SK-N-MC (cell line): ENCODE data around the gene NUBPL.
"Not testable (repeated sequence)": the region's sequence is repeated elsewhere in the genome, so short reads cannot be mapped to it uniquely, and the experiment has no call there.

Experiments
- DNase-seq: peaks from one replicate; pipeline ENCODE4 v3.0.0-alpha.2; 2011; ENCODE audit warnings: low read depth, low spot score
- H3K27ac ChIP-seq: fragments of 200-600 bp; sonication (generic); 2 replicates; pipeline ENCODE4 v1.5.1; 2016; ENCODE audit warnings: mixed run types
- H3K36me3 ChIP-seq: fragments of 200-600 bp; sonication (generic); 2 replicates; pipeline ENCODE4 v1.6.1; 2017; ENCODE audit warnings: antibody characterized with exemption, low read length, mixed read lengths; ENCODE audit not compliant: insufficient read depth
- H3K4me3 ChIP-seq: fragments of 200-600 bp; sonication (generic); 2 replicates; pipeline ENCODE4 v1.5.1; 2016
- H3K9ac ChIP-seq: fragments of 200-600 bp; sonication (generic); 2 replicates; pipeline ENCODE4 v1.8.0; 2017; ENCODE audit warnings: mixed run types, mixed read lengths; ENCODE audit not compliant: insufficient read length
- H3K9me3 ChIP-seq: fragments of 200-600 bp; sonication (generic); 2 replicates; pipeline ENCODE4 v1.6.1; 2017; ENCODE audit warnings: low read depth, mild to moderate bottlenecking, antibody characterized with exemption, low read length, moderate library complexity, mixed read lengths
- EZH2 ChIP-seq: fragments of 200-600 bp; sonication (generic); IDR thresholded peaks from one replicate; pipeline ENCODE4 v1.6.1; 2017; ENCODE audit warnings: antibody characterized with exemption
- FOXP2 ChIP-seq: optimal IDR thresholded peaks from 2 replicates; pipeline ENCODE3; 2011; ENCODE audit warnings: mild to moderate bottlenecking, moderate library complexity; ENCODE audit not compliant: insufficient read depth; ENCODE audit errors: extremely low read length, control extremely low read depth
- POLR2AphosphoS5 ChIP-seq: IDR thresholded peaks from 2 replicates; pipeline ENCODE4 v1.6.1; 2012; ENCODE audit warnings: mild to moderate bottlenecking, low read depth, low read length, borderline replicate concordance

NUBPL gene

GRCh38 chr14:31699809-31700208 lies 138.6 kb downstream of the NUBPL start:
- H3K36me3 ChIP-seq = no peaks in the 10 kb centered on the region
- no peak overlapping the region for H3K9ac ChIP-seq
- no peak for DNase-seq
- H3K27ac ChIP-seq = no peak overlapping the region
- no peaks in the 10 kb centered on the region for H3K9me3 ChIP-seq
- H3K4me3 ChIP-seq = no peak overlapping the region
- TF ChIP-seq POLR2AphosphoS5 (no peak), FOXP2 (no peak), EZH2 (no peak)

- no peak overlapping the region for H3K27ac ChIP-seq
- no peak overlapping the region for H3K4me3 ChIP-seq
- H3K9me3 ChIP-seq = no peaks in the 10 kb centered on the region
- H3K9ac ChIP-seq = no peak overlapping the region
- DNase-seq = no peak
- H3K36me3 ChIP-seq = no peaks in the 10 kb centered on the region
- TF ChIP-seq FOXP2 (no peak), POLR2AphosphoS5 (no peak), EZH2 (no peak)
Measured at GRCh38 chr14:31700282-31701074, 139.3 kb downstream of the NUBPL start.

- Histone ChIP-seq H3K9me3 (no peaks in the 10 kb centered on the region), H3K9ac (no peak overlapping the region), H3K27ac (no peak overlapping the region), H3K36me3 (no peaks in the 10 kb centered on the region), H3K4me3 (no peak overlapping the region)
- TF ChIP-seq POLR2AphosphoS5 = no peak
- TF ChIP-seq EZH2 = no peak
- TF ChIP-seq FOXP2 = no peak
- no peak for DNase-seq
Measured at GRCh38 chr14:31702130-31702529, 140.9 kb downstream of the NUBPL start.

GRCh38 chr14:31703056-31703455 lies 141.9 kb downstream of the NUBPL start:
- no peak overlapping the region for H3K27ac ChIP-seq
- H3K36me3 ChIP-seq = no peaks in the 10 kb centered on the region
- DNase-seq = no peak
- H3K4me3 ChIP-seq = no peak overlapping the region
- TF ChIP-seq POLR2AphosphoS5 = no peak
- no peak for TF ChIP-seq EZH2
- TF ChIP-seq FOXP2 = no peak
- no peak overlapping the region for H3K9ac ChIP-seq
- H3K9me3 ChIP-seq = no peaks in the 10 kb centered on the region

- no peak for DNase-seq
- TF ChIP-seq POLR2AphosphoS5 (no peak), EZH2 (no peak), FOXP2 (no peak)
- no peaks in the 10 kb centered on the region for H3K36me3 ChIP-seq
- no peaks in the 10 kb centered on the region for H3K9me3 ChIP-seq
- no peak overlapping the region for H3K9ac ChIP-seq
- no peak overlapping the region for H3K27ac ChIP-seq
- H3K4me3 ChIP-seq = no peak overlapping the region
Measured at GRCh38 chr14:31705731-31706130, 144.5 kb downstream of the NUBPL start.

GRCh38 chr14:31708661-31709060 lies 147.5 kb downstream of the NUBPL start:
- H3K4me3 ChIP-seq, H3K9ac ChIP-seq, H3K36me3 ChIP-seq, DNase-seq, H3K9me3 ChIP-seq, H3K27ac ChIP-seq: not testable (repeated sequence)

- Histone ChIP-seq H3K9me3 (no peaks in the 10 kb centered on the region), H3K9ac (no peak overlapping the region), H3K4me3 (no peak overlapping the region), H3K27ac (no peak overlapping the region), H3K36me3 (no peaks in the 10 kb centered on the region)
- no peak for DNase-seq
- TF ChIP-seq EZH2 (no peak), FOXP2 (no peak), POLR2AphosphoS5 (no peak)
Measured at GRCh38 chr14:31712244-31713127, 151.3 kb downstream of the NUBPL start.

- Histone ChIP-seq H3K36me3 (no peaks in the 10 kb centered on the region), H3K9ac (no peak overlapping the region), H3K9me3 (no peaks in the 10 kb centered on the region), H3K4me3 (no peak overlapping the region), H3K27ac (no peak overlapping the region)
- TF ChIP-seq EZH2 (no peak), FOXP2 (no peak), POLR2AphosphoS5 (no peak)
- DNase-seq = no peak
Measured at GRCh38 chr14:31716208-31716607, 155.0 kb downstream of the NUBPL start.
